NCI-H524 treated with DMSO at 0.1 percent for 48 hours (cell line): Measurements from ENCODE around the gene CERS6.
"Not testable (repeated sequence)": the region's sequence is repeated elsewhere in the genome, so short reads cannot be mapped to it uniquely, and the experiment has no call there.

Experiments
- DNase-seq: peaks from one replicate; lab custom pipeline; 2025; lab: John Stamatoyannopoulos, UW

Gene CERS6, protein sequence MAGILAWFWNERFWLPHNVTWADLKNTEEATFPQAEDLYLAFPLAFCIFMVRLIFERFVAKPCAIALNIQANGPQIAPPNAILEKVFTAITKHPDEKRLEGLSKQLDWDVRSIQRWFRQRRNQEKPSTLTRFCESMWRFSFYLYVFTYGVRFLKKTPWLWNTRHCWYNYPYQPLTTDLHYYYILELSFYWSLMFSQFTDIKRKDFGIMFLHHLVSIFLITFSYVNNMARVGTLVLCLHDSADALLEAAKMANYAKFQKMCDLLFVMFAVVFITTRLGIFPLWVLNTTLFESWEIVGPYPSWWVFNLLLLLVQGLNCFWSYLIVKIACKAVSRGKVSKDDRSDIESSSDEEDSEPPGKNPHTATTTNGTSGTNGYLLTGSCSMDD

DNA sequence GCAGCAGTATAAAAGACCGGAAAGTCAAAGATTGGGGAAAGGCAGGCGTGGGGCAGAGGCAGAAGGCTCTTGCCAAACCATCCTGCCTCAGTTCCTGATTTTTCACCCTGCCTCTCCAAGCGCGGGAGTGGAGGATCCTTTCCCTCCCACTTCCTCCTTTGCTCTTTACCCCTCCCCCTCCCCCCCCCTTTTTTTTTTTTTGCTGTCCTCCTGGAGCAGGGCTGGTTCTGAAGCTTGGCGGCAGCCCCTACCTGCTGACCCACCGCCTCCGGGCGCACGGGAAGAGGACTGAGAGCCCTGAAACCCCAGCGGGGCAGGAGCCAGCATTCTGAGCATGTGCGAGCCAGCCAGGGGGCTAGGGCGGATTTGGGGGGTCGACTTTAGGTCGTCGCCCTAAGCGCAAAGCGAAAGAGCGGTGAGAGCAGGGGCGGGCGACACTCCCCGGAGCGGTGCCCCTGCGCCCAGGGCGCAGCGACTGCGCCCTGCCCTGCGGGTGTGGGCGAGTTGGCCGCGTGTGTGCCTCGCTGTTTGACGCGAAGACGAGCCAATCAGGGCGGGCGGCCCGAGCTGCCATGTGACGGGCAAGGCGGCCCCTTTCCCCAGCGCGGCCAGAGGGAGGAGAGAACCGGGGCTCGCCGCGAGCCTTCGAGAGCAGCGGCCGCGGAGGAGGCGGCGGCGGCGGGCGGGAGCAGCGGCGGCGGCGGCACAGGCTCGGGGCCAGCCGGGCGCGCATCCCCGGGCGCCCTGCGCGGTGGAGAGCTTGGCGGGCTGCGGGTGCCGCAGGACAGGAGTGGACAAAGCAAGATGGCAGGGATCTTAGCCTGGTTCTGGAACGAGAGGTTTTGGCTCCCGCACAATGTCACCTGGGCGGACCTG is at the start of gene CERS6:
Gene CERS6, plus strand, starts transcription at position 628 of the 876 bp plus-strand sequence. Its CDS starts 177 bp downstream, at position 805.
- DNase-seq: no peak

DNA sequence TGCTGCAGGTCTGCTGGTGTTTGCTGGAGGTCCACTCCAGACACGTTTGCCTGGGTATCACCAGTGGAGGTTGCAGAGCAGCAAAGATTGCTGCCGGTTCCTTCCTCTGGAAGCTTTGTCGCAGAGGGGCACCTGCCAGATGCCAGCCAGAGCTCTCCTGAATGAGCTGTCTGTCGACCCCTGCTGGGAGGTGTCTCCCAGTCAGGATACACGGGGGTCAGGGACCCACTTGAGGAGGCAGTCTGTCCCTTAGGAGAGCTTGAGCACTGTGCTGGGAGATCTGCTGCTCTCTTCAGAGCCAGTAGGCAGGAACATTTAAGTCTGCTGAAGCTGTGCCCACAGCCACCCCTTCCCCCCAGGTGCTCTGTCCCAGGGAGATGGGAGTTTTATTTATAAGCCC is 43.8 kb upstream of the CERS6 start:
- not testable (repeated sequence) for DNase-seq

GRCh38 chr2:168413101-168413500 is 43.0 kb upstream of the CERS6 start:
- not testable (repeated sequence) for DNase-seq

DNA sequence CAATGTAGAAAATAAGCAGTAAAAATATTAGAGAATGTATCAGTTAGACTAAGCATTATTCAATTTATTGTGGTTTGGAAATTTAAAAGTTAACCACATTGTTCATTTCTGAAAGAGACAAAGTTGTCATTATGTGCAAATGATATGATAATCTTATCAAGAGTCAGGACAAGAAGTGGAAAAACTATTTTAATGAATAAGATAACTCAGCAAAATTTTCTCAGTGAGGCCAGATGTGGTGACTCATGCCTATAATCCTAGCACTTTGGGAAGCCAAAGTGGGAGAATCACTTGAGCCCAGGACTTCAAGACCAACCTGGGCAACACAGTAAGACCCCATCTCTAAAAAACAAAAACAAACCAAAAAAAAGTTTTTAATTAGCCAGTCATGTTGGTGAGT is 39.5 kb upstream of the CERS6 start:
- peak; percentile 3 for DNase-seq

DNA sequence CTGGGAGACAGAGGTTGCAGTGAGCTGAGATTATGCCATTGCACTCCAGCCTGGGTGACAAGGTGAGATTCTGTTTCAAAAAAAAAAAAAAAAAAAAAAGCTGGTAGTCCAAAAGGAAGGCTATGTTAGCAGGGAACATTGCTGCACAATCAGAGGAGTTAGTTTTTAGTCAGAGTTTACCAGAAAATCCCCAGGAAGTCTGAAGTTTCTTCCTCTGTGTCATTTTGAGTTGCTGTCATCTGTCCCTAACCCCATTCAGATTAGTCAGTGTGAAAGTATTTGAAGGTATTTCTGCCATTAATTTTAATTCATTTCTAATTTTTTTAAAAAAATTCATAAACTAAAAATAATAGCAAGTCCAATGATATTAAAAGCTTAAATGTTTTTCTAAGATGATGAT is 33.5 kb upstream of the CERS6 start:
- no peak for DNase-seq

- no peak for DNase-seq
These were observed 31.7 kb upstream of the CERS6 start for GRCh38 chr2:168424112-168424951.

- no peak for DNase-seq
These were observed 31.1 kb upstream of the CERS6 start for GRCh38 chr2:168424971-168425370.

DNA sequence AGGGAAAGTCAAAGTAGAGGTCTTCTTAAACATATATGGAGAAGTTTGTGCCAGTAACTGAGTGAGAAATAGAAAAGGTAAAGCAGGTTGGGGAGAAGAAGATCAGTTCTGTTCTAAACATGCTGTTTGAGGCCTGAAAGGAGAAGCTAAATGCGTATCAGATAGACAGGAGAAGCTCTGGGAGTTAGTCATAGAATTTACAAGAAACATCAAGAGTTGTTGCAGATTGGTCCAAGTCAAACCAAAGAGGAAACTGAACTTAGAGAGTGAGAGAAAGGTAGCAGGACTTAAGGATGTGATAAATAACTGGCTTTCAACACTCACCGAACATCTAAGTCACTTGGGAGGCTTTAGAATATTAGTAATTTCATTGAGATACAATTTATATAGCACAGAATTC is 29.2 kb upstream of the CERS6 start:
- no peak for DNase-seq

DNA sequence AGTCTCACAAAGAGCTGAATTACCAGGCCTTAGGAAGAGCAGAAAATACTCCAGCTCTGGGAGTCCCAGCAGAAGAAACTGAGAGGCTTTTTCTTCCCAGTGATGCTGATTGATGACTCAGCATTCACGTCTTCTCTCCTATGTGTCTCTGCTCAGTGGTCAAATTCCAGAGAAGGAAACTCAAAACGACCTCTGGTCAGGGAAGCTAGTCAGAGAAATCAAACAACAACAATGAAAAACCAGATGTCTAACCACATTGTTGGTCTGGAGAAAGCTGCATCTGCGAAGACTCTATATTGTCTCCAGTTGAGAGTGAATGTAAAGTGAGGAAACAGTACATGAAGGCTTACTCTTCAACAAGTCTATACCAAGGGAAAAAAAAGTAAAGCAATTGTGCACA is 28.6 kb upstream of the CERS6 start:
- DNase-seq: no peak

DNA sequence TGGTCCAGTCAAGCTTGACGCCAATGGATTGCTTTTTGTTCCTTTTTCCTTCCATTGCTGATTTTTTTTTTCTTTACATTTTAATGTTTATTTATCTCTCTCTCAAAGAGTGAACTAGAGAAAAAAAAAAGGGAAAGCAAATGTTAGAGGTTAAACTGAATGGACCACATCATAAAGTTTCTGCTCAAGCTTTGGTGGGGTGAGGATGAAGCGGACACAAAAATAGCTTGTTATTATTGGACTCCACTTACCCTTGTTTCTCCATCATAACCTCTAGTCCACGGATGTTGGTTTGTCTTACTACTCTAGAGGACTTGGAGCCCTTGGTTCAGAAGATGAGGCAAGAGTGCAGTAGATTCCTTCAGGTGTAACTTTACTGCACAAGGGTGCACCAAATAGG is 27.6 kb upstream of the CERS6 start:
- DNase-seq: no peak

DNA sequence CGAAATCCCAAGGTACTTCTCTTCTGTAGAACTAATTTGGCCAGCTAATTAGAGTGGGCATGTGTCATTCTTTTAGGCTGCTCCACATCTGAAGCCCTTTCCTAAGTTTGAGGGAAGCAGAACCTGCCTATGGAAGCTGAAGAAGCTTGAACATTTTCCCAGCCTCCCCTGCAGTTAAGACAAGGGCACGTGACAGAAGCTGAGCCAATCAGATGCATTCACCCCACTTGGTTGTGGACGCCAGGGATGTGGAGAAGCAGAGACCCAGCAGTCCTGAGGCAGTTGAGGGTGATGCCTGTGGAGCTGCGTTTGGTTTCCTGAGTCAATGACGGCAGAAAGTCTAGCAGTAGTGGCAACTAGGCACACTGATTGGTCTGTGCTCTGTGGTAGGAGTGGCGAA is 26.1 kb upstream of the CERS6 start:
- DNase-seq: no peak

DNA sequence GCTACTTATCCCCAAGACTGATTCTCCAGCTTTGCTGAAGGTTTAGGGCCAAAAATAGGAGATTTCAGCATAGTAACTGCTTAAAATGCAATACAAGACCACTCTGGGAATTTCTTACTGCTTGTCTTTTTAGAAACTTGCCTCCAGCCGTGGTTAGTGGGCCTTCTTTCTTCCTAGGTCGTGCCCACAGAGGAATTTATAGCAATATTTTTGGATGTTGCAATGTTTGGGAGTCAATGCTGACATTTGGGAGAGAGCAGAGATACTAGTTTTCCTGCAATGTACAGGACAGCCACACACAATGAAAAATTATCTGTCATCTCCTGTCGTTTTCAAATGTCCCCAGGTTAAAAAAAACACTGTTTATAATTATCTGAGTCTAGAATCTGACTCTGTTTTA is 25.6 kb upstream of the CERS6 start:
- DNase-seq: no peak

GRCh38 chr2:168431301-168432024 is 24.6 kb upstream of the CERS6 start:
- no peak for DNase-seq

DNA sequence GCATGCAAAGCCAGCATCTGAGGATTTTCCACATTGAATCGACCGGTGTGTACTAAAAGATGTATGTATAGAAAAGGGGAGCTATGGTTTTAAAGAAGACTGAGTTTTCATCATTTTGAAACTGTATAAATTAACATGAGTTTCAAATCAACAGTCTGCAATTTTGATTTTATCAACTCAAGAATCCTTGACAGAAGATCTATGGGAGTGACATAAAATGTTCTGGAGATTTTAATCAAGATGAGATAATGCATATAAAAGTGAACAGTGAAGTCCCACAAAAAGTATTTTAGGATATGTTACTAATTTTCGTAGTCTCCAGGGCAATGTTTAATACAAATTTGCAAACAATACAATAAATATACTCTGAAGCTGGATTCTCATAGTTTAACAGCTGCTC is 24.0 kb upstream of the CERS6 start:
- no peak for DNase-seq

- no peak for DNase-seq
These were observed 23.4 kb upstream of the CERS6 start for GRCh38 chr2:168432565-168433186.

- no peak for DNase-seq
These were observed 22.5 kb upstream of the CERS6 start for GRCh38 chr2:168433527-168433926.

GRCh38 chr2:168434146-168434545 is 21.9 kb upstream of the CERS6 start:
- DNase-seq: peak; percentile 67

DNA sequence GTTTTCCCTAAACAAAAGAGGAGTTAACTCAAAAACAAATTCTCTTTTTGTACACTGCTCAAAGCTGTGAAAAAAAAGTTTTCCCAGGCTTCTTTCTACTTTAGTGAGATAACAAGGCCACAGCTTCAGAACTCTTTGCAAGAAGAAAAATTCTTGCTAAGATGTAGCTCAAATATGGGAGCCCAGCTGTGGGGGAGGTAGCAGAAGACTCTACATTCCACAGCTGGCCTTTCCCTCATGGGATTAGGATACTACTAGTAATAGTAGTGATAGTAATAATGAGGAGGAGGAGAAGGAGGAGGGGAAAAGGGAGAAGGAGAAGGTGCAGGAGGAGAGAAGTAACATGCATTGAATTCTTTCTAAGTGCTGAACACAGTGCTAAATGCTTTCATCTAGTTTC is 19.2 kb upstream of the CERS6 start:
- DNase-seq: no peak

- DNase-seq: no peak
These were observed 17.5 kb upstream of the CERS6 start for GRCh38 chr2:168438553-168438952.

GRCh38 chr2:168439536-168439935 is 16.5 kb upstream of the CERS6 start:
- no peak for DNase-seq

DNA sequence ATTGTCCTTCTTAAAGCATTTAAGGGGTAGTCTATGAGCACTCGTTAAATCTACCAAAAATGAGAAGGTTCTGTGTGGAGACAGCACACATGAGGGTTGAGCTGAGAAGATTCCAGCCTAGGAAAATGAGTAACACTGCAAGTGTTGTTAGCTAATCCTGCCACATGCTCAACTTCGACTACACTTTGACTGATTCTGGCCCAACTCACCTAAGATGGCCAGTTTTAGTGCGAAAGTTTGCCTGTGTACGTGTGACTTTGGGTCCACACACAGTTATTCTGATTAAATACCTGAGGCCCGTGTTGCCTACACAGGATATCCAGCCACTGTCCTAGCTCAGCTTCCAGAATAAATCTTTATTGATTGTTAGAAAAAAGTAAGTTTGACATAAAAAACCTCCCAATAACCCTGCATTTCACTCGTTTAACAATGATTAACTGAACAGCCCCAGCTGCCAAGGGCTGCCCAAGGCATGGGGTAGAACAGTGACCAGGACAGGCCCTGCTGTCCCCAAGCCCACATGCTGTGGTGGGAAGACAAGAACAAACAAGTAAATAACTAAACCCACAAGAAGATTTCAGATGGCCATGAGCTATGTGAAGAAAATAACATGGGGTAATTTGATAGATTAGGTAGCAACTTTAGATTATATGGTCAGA is 14.7 kb upstream of the CERS6 start:
- DNase-seq: no peak
